Measurements from ENCODE around the gene KRTAP1-4. TPM values are rescaled to one million over a fixed set of nuclear protein-coding genes. Genes with fewer than 3 reads are reported as not detected.
"Not testable (repeated sequence)": the region's sequence is repeated elsewhere in the genome, so short reads cannot be mapped to it uniquely, and the experiment has no call there.

Gene KRTAP1-4
- total RNA-seq, 1 experiment from 2014 or later = not detected

DNA sequence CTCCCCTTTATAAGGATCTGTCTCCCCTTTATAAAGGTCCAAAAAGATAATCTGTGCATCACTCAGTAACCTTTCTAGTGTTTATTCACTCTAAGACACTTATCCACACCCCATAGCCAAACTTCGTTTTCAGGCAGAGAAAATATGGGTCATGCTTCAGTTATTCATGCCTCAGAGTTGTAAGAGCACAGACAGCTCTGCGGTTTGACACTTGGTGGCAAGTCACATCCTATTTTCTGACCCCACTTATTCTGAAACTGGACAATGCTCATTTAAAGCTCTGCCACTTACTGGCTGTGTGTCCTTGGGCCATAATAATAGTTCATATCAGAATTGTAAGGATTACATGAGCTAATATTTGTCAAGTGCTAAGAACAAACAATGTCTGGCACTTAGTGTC lies 19.1 kb upstream of the KRTAP1-4 start:
- no peak for DNase-seq (ENCODE audit: extremely low read depth, low read depth)

DNA sequence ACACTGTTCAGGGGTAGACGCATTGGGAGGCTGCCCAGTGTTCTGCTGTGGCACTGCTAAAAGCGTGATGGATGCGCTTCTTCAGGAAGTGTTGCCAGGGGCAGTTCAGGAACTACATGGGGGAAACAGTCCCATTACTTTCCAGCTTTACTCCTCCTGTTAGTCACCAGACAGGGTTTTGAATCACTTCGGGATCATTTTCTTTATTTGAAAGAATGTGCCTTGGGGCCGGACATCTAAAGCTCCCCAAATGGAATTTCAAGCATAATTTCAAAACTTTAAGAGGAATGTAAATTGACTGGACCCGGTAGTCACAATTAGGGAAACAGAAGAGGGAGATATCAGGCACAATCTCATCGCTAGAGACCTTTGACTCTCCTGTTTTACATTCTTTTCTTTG lies 18.4 kb upstream of the KRTAP1-4 start:
- no peak for DNase-seq (ENCODE audit: extremely low read depth, low read depth)

DNA sequence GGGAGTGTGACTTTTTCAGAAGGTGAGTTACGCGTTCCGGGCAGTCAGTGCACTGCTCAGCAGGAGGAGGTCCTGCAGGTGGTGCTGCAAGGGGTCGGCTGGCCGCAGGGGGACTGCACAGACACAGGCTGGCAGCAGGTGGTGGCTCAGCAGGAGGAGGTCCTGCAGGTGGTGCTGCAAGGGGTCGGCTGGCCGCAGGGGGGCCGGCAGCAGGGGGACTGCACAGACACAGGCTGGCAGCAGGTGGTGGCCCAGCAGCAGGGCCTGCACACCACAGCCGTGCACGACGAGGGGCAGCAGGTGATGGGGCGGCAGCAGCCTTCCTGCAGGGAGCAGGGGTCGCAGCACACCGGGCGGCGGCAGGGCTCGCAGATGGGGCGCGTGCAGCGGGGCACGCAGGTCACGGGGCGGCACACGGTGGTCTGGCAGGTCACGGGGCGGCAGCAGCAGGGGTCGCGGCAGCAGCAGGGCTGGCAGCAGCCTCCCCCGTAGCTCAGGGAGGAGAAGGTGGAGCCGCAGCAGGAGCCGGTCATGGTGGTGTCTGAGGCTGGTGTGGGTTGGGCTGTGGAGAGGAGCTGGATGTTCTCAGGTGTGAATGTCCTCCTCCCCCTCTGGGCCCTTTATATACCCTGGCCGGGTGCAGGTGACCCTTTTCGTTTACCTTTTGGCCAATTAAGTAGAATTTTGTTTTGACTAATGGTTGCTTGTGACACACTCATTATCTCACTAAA lies 16.9 kb upstream of the KRTAP1-4 start, which contains the start of gene KRTAP2-1:
KRTAP2-1 (minus strand) TSS at position 582 of the 731 bp plus-strand sequence; CDS start at position 533, 49 bp downstream.
- not testable (repeated sequence) for DNase-seq (ENCODE audit: extremely low read depth, low read depth)

DNA sequence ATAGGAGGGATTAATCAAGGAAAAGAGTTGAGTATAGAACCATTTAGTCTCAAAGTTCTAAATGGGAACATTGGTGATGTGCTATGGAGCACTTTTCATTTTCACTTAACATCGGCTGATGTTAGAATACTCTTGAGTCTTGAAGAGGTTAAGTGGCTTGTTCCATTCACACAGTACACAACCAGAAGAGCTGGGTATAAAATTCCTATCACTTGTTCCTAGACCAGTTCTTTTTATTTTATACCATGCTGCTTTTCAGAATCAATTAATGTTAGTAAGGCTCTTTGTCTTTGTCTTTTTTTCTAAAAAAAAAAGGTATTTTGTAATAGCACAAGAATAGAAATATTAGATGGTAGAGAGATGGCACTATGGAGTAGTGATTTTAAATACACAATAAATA lies 13.0 kb upstream of the KRTAP1-4 start:
- no peak for DNase-seq (ENCODE audit: extremely low read depth, low read depth)

DNA sequence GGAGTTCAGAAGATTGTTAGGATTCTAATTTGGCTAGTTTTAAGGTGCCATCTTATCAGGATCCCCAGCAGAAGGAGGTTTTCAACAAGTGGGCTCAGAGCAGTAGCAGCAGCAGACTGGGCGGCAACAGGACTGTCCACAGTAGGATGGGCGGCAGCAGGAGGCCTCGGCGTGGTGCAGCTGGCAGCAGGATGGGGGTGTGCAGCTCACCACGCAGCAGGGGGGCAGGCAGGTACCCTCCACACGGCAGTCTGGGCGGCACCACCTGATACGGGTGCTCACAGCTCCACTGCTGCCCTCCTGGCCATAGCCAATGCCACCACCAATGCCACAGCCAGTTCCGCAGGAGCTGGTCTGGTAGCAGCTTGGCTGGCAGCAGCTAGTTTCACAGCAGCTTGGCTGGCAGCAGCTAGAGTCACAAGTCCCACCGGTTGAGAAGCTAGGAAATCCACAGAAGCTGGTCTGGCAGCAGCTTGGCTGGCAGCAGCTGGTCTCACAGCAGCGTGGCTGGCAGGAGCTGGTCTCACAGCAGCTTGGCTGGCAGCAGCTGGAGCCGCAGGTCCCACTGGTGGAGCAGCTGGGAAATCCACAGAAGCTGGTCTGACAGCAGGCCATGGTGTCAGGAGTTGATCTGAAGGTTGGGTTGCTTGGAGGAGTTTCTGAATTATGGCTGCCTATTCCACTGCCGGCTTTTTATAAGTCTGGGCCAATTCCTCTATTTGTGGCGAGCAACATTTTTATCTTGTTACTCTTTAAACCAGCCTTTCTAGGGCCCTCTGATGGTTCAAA lies 11.0 kb upstream of the KRTAP1-4 start, which contains the start of gene KRTAP1-1:
KRTAP1-1 (minus strand) TSS at position 668 of the 789 bp plus-strand sequence; CDS start at position 615, 53 bp downstream.
- DNase-seq (ENCODE audit: extremely low read depth, low read depth) = not testable (repeated sequence)

DNA sequence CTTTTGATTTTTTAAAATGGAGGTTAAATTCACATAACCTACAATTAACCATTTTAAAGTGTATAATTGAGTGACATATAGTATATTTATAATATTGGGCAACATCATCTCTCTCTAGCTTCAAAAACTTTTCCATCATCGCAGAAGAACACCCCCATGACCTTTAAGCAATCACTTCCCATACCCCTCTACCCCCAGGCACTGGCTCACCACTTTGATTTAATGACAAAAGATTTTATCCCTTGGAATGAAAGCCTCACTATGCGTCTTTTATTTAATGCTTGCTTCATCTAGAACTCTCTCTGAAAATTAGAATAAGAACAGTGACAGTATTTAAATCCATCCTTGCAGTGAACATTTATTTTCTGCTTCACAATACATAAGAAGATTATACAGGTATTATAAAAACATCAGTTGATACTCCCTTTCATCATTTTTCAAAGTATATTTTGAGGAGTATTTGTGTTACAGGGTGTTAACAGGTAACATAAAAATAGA lies 7.9 kb upstream of the KRTAP1-4 start:
- no peak for DNase-seq (ENCODE audit: extremely low read depth, low read depth)

DNA sequence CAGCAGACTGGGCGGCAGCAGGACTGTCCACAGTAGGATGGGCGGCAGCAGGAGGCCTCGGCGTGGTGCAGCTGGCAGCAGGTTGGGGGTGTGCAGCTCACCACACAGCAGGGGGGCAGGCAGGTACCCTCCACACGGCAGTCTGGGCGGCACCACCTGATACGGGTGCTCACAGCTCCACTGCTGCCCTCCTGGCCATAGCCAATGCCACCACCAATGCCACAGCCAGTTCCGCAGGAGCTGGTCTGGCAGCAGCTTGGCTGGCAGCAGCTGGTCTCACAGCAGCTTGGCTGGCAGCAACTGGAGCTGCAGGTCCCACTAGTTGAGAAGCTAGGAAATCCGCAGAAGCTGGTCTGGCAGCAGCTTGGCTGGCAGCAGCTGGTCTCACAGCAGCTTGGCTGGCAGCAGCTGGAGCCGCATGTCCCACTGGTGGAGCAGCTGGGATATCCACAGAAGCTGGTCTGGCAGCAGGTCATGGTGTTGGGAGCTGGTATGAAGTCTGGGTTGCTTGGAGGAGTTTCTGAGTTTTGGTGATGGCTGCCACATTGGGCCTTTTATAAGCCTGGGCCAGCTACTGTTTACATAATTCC lies 4.4 kb upstream of the KRTAP1-4 start, which contains the start of gene KRTAP1-3:
KRTAP1-3 (minus strand) TSS at position 529 of the 590 bp plus-strand sequence; CDS start at position 476, 53 bp downstream.
- DNase-seq (ENCODE audit: extremely low read depth, low read depth) = not testable (repeated sequence)

DNA sequence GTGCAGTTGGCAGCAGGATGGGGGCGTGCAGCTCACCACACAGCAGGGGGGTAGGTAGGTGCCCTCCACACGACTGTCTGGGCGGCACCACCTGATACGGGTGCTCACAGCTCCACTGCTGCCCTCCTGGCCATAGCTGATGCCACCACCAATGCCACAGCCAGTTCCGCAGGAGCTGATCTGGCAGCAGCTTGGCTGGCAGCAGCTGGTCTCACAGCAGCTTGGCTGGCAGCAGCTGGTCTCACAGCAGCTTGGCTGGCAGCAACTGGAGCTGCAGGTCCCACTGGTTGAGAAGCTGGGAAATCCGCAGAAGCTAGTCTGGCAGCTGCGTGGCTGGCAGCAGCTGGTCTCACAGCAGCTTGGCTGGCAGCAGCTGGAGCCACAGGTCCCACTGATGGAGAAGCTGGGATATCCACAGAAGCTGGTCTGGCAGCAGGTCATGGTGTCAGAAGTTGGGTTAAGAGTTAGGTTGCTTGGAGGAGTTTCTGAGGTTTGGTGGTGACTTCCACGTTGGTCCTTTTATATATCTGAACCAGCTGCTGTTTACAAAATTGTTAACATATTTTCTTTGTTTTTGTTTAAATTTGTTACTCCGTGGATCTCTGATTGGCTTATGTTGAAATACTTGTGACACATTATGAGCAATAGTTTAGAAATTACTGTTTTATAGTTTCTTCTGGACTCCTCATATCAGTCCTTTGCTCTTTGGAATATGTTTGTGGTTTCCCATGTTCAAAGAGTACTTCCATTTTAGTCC lies 3.1 kb downstream of the KRTAP1-4 start, which contains the start of gene KRTAP1-5:
KRTAP1-5 (minus strand) TSS at position 494 of the 757 bp plus-strand sequence; CDS start at position 441, 53 bp downstream.
- no peak for DNase-seq (ENCODE audit: extremely low read depth, low read depth)

DNA sequence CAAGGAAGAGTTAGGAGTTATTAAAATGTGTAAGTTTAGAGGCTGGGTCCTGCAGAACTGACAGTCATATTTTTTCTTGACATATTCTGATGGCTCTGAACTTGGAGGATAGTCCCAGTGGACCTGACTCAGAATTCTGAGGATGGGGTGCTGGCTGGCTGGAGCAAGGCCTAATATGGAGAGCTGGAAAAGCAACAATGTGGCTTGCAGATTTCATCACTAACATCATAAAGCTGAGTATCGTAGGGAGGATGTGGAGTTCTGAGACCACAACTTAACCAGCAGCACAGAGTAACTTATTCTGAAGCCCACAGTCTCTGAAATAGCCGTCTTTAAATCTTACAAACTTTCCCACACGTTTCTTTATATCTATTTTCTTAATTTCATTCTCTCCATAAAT lies 5.3 kb downstream of the KRTAP1-4 start:
- DNase-seq (ENCODE audit: extremely low read depth, low read depth) = no peak

DNA sequence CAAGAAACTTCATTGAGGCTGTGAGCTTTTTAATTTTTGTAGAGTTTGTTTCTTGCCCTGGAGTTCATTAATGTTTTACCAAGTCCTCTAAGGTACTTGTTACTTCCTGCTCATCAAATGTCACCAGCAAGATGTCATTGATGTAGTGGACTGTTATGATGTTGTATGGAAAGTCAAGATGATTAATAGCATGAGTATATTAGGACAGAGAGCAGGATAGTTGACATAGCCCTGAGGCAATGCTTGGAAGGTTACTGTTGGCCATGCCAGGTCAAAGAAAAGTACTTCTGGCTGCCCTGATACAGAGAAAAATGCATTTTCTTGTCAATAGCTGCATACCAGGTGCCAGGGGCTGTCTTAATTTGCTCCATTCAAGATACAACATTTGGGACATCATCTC lies 9.7 kb downstream of the KRTAP1-4 start:
- DNase-seq (ENCODE audit: extremely low read depth, low read depth) = no peak

DNA sequence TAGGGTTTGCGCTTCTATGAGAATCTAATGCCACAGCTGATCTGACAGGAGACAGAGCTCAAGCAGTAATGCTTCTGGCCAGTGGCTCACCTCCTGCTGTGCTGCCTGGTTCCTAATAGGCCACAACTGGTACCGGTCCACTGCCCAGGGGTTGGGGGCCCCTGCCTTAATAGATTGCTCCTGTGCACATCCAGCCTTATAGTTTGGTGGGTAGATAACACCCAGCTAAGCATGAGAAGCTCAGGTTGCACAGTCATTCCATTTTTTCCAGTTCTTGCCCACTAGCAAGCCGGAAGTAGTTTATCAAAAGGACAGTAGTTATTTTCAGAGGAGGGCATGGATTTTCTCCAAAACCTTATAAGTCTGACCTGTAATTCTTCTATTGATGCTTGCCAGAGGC lies 10.6 kb downstream of the KRTAP1-4 start:
- no peak for DNase-seq (ENCODE audit: extremely low read depth, low read depth)

DNA sequence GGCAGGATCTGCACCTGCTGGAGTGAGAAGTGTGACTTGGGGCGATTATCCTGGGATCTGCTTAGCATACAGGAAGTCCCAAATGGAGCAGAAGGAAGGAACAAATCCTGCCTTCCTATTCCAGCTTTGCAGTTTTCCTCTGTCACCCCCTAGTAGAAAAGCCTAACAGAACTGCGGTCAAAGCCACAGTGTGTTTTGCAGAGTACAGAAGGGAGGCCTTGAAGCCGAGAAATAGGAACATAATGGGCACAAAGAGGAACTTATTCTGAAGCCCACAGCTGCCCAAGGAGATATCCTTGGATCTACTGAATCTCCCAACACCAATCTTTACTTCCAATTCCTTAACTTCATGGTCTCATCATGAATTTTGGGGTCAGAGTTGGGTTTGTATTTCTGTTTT lies 11.5 kb downstream of the KRTAP1-4 start:
- DNase-seq (ENCODE audit: extremely low read depth, low read depth) = no peak

DNA sequence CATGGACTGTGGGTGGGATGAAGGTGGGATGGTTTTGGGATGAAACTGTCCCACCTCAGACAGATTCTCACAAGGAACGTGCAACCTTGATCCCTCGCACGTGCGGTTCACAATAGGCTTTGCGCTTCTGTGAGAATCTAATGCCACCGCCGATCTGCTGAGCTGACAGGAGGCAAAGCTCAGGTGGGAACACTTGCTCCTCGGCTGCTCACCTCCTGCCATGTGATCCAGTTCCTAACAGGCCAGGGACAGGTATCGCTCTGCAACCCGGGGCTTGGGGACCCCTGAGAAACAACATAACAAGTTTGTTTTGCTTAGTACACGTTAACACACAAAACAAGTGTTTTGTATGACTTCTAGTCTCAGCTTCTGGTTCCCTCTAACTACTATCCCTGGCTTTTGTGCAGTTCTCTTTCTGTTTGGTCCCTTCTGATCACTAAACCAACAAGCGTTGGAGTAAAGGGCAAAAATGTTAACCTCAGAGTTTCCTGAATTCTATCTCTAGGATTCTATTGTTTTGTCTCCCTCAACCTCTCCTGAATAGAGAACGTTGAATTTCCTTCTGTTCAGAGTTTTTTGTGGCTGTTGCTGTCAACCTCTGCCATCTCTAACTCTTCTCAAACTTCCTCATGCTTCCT lies 13.3 kb downstream of the KRTAP1-4 start:
- DNase-seq (ENCODE audit: extremely low read depth, low read depth) = no peak

DNA sequence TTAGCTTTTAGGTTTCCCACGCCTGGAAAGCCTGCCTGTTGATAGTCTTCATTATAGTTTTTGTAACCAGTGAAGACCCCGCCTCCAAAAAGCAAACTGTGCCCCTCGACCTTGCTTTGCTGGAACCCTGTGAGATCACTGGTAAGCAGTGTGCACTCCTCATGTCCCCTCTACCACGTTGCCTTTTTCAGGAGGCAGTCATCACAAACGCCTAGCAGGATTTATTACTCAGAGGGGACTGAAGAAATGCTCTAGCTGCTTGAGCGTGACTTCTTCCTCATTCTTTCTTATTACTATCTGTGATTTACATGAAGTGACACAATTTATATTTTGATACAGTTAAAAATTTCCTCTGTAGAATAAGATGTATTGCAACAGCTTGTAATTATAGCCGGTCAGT lies 14.5 kb downstream of the KRTAP1-4 start:
- DNase-seq (ENCODE audit: extremely low read depth, low read depth) = no peak

DNA sequence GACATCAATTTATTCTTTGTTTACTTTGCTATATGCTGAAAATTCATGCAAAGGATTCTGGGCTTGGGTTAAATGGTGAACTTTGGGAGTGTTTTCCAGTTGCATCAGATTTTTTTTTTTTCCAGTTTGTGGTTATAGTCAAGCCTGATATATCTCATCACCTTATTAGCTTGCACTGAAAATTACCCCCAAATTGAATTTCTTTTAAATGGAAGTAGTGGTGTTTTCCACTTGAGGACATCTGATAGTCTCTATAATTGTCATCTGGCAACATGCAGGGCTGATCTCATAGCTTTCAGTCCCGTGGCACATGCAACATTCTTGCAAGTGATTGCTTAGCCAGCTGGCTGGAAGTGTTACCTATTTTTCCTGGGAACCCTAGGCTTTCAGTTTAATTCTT lies 16.4 kb downstream of the KRTAP1-4 start:
- no peak for DNase-seq (ENCODE audit: extremely low read depth, low read depth)

DNA sequence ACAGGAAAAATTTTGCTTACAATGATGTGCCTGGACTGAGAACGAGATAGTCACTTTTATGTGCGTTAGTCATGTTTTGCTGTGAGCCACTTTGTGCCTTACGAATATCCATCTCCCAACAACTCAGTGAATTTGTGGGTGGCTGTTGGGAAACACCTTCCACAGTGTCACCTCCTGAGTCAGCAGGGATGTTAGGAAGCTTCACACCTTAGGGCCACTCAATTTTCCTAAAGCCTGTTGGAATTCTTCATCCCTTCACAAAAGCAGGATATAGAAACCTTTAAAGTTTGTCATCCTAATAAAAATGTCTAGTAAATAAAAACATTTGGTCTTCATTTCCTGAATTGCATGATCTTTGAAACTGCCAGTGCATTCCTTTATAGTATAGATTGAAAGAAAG lies 16.8 kb downstream of the KRTAP1-4 start:
- DNase-seq (ENCODE audit: extremely low read depth, low read depth) = no peak

DNA sequence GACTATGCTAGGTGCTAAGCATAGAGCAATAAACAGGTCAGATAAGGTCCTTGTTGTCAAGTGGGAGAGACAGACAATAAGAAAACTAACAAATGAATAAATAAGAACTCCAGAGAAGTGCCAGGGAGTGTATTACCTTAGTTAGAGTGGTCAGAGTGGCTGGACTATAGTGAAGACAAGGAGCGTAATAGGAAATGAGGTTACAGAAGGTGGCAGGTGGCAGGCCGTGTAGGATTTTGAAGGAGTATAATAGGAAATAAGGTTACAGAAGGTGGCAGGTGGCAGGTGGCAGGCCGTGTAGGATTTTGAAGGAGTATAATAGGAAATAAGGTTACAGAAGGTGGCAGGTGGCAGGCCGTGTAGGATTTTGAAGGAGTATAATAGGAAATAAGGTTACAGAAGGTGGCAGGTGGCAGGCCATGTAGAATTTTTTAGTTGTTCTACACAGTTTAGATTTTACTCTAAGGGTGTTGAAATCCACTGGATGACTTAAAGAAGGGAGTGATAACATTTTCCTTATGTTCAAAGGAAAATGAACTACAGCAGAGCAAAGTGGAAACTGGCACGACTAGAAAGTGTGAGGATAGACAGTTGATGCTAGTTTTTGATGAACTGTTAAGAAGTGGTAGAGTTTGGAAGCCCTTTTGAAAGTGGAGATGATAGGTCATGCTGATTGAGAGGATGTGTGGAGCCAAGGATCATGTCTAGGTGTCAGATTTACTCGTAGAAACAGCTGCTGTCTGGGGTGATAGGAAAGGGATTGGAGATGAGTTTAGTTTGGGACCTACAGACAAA lies 17.5 kb downstream of the KRTAP1-4 start:
- no peak for DNase-seq (ENCODE audit: extremely low read depth, low read depth)

DNA sequence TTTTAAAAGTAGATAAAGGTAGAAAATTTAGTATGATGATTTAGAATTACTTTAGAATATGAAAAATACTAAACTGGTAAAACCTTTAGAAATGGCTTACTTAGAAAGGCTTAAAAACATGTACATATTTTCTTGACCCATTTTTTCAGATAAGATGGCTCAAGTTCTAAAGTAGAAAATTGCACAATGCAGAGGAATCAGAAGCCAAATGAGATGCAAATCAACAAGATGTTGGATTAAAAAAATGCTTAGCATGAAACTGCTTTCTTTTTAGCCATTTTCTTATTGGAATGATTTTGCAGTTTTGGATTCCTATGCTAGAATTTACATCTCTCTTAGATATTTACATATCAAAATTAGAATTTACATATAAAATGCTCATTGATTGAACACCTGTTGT lies 19.6 kb downstream of the KRTAP1-4 start:
- DNase-seq (ENCODE audit: extremely low read depth, low read depth) = no peak

DNA sequence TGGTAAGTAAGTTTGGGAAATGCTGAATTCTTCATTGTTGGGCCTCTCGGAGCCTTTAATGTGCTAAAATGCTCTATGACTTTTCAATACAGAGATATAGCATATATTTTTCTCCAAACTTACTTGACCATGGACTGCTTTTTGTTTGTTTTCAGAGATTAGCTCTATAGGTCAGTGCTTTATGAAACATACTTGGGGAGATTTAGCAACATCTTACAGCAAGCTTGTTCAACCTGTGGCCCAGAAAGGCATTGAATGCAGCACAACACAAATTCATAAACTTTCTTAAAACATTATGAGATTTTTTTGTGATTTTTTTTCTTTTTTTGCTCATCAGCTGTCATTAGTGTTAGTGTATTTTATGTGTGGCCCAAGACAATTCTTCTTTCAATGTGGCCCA lies 20.1 kb downstream of the KRTAP1-4 start:
- DNase-seq (ENCODE audit: extremely low read depth, low read depth) = no peak

Data from NCI-H460 (cell line).